A673 (cell line): ENCODE data around the gene FNDC3B. TPM values are rescaled to one million over a fixed set of nuclear protein-coding genes. Genes with fewer than 3 reads are reported as not detected.

Experiments
- BruUV-seq: library from RNA; stranded (reverse); fragments of 400-500 nt; replicated peaks from 2 replicates; lab custom pipeline; 2021; lab: Mats Ljungman, UMichigan
- CTCF ChIA-PET: fragments of 300-600 bp; sonication (Branson Sonifier 250); formaldehyde crosslinking; loops from one replicate; lab custom pipeline; 2022; ENCODE audit warnings: antibody characterized with exemption; lab: Charles Lee
- POLR2A ChIA-PET: fragments of 300-600 bp; sonication (Branson Sonifier 250); formaldehyde crosslinking; loops from one replicate; lab custom pipeline; 2022; ENCODE audit warnings: antibody characterized with exemption; ENCODE audit not compliant: low non-redundant PET; lab: Charles Lee
- DNase-seq: peaks from one replicate; pipeline ENCODE4 v3.0.0-alpha.2; 2015; ENCODE audit warnings: low spot score
- H3K27ac ChIP-seq: fragments of 200-600 bp; sonication (generic); 2 replicates; pipeline ENCODE4 v1.5.1; 2016; ENCODE audit warnings: mixed run types, low read depth, mild to moderate bottlenecking, mixed read lengths, antibody characterized with exemption, low read length; ENCODE audit not compliant: poor library complexity, severe bottlenecking
- H3K27me3 ChIP-seq: fragments of 200-600 bp; sonication (generic); replicated peaks from 2 replicates; pipeline ENCODE4 v1.6.1; 2017; ENCODE audit warnings: mixed run types, low read depth, mild to moderate bottlenecking, mixed read lengths, antibody characterized with exemption, low read length; ENCODE audit not compliant: insufficient read depth, poor library complexity
- H3K36me3 ChIP-seq: fragments of 200-600 bp; sonication (generic); 2 replicates; pipeline ENCODE4 v1.6.1; 2016; ENCODE audit warnings: mixed run types, mild to moderate bottlenecking, mixed read lengths, antibody characterized with exemption, low read length; ENCODE audit not compliant: insufficient read depth, poor library complexity, severe bottlenecking
- H3K4me1 ChIP-seq: fragments of 200-600 bp; sonication (generic); 2 replicates; pipeline ENCODE4 v1.6.1; 2017; ENCODE audit warnings: mixed run types, mild to moderate bottlenecking, mixed read lengths, antibody characterized with exemption, low read length; ENCODE audit not compliant: insufficient read depth, poor library complexity, severe bottlenecking
- H3K4me3 ChIP-seq: fragments of 200-600 bp; sonication (generic); 2 replicates; pipeline ENCODE4 v1.5.1; 2016; ENCODE audit warnings: low read depth, mixed run types, mild to moderate bottlenecking, mixed read lengths, low read length; ENCODE audit not compliant: poor library complexity, severe bottlenecking
- H3K9me3 ChIP-seq: fragments of 200-600 bp; sonication (generic); 2 replicates; pipeline ENCODE4 v1.6.1; 2016; ENCODE audit warnings: mixed run types, low read depth, mild to moderate bottlenecking, mixed read lengths, antibody characterized with exemption, low read length; ENCODE audit not compliant: poor library complexity, severe bottlenecking
- CTCF ChIP-seq: fragments of 300-800, 200-600 bp; sonication (generic); conservative IDR thresholded peaks from 2 replicates; pipeline ENCODE4 v1.5.1; 2017; ENCODE audit warnings: low read depth, mild to moderate bottlenecking, antibody characterized with exemption, low read length, moderate library complexity, mixed read lengths
- EZH2 ChIP-seq: fragments of 200-600 bp; sonication (generic); IDR thresholded peaks from 2 replicates; pipeline ENCODE4 v1.6.1; 2017; ENCODE audit warnings: borderline replicate concordance, low read depth, mild to moderate bottlenecking, mixed read lengths, antibody characterized with exemption, low read length; ENCODE audit not compliant: poor library complexity, severe bottlenecking
- intact Hi-C: fragments of 100-400 bp; cut with micrococcal nuclease; formaldehyde crosslinking; loops from one replicate; pipeline ENCODE4 v1.10.0; 2022; ENCODE audit not compliant: unreplicated experiment
- total RNA-seq: library from RNA; stranded (reverse); gene quantifications from 2 replicates; pipeline ENCODE4 v1.2.3, GENCODE V29; 2021

FNDC3B gene
- total RNA-seq, 1 experiment from 2014 or later = 50.8 TPM

- Histone ChIP-seq H3K4me1 (no peaks in the 10 kb centered on the region), H3K9me3 (no peaks in the 10 kb centered on the region), H3K36me3 (no peaks in the 10 kb centered on the region), H3K27me3 (no peaks in the 10 kb centered on the region), H3K27ac (no peak overlapping the region), H3K4me3 (no peak overlapping the region)
- intact Hi-C loops = no loop called here
- TF ChIP-seq CTCF (no peak), EZH2 (no peak)
- DNase-seq = no peak
- ChIA-PET POLR2A (no interaction called here), CTCF (no interaction called here)
- no TSS peak for BruUV-seq
Measured at GRCh38 chr3:172262991-172263608, 223.7 kb downstream of the FNDC3B start.

GRCh38 chr3:172263781-172264486 lies 224.6 kb downstream of the FNDC3B start:
- no peaks in the 10 kb centered on the region for H3K27me3 ChIP-seq
- BruUV-seq = no TSS peak
- ChIA-PET CTCF (interaction anchor here (1.1 kb wide), 1 partner anchor 222 kb away, joined by 3 read pairs; no protein-coding TSS in a partner anchor), POLR2A (no interaction called here)
- H3K4me1 ChIP-seq = no peaks in the 10 kb centered on the region
- no peak overlapping the region for H3K4me3 ChIP-seq
- no peaks in the 10 kb centered on the region for H3K36me3 ChIP-seq
- intact Hi-C loops = no loop called here
- TF ChIP-seq CTCF (no peak), EZH2 (no peak)
- H3K27ac ChIP-seq = no peak overlapping the region
- H3K9me3 ChIP-seq = no peaks in the 10 kb centered on the region
- DNase-seq = no peak

GRCh38 chr3:172266103-172266502 lies 226.7 kb downstream of the FNDC3B start:
- TF ChIP-seq CTCF = no peak
- TF ChIP-seq EZH2 = no peak
- H3K27me3 ChIP-seq = no peaks in the 10 kb centered on the region
- BruUV-seq = no TSS peak
- ChIA-PET CTCF (no interaction called here), POLR2A (no interaction called here)
- no peak overlapping the region for H3K27ac ChIP-seq
- no peak for DNase-seq
- no peaks in the 10 kb centered on the region for H3K4me1 ChIP-seq
- H3K9me3 ChIP-seq = no peaks in the 10 kb centered on the region
- intact Hi-C loops = no loop called here
- H3K36me3 ChIP-seq = no peaks in the 10 kb centered on the region
- H3K4me3 ChIP-seq = no peak overlapping the region
